IMR-90 (cell line): ENCODE measurements around the gene ADAMTSL1. TPM values are rescaled to one million over a fixed set of nuclear protein-coding genes. Genes with fewer than 3 reads are reported as not detected.

Experiments used
- ATAC-seq: fragments of 200-7000 bp; cut with Tn5 transposase; 2 replicates; pipeline ENCODE4 v1.9.1; 2020; ENCODE audit warnings: low read depth, mild to moderate bottlenecking, moderate library complexity
- BruUV-seq: library from RNA; stranded (reverse); fragments of 400-500 nt; replicated peaks from 2 replicates; lab custom pipeline; 2021; lab: Mats Ljungman, UMichigan
- CTCF ChIA-PET: fragments of 300-600 bp; formaldehyde crosslinking; extraction: SDS; loops from one replicate; lab custom pipeline; 2021; ENCODE audit warnings: antibody characterized with exemption; lab: Yijun Ruan, JAX
- POLR2A ChIA-PET: fragments of 300-600 bp; sonication (Branson Sonifier 250); formaldehyde crosslinking; loops from one replicate; lab custom pipeline; 2022; ENCODE audit warnings: antibody characterized with exemption; ENCODE audit not compliant: unreplicated experiment; lab: Charles Lee
- DNase-seq: peaks from one replicate; pipeline ENCODE4 v3.0.0; 2013
- H2AFZ ChIP-seq: replicated peaks from 2 replicates; pipeline ENCODE3; 2013; ENCODE audit warnings: low read length, mild to moderate bottlenecking; ENCODE audit not compliant: poor library complexity
- H2AK5ac ChIP-seq: 2 replicates; pipeline ENCODE4 v1.6.1; 2013; ENCODE audit warnings: low read depth, low read length, inconsistent platforms
- H2AK9ac ChIP-seq: replicated peaks from 2 replicates; pipeline ENCODE3; 2013; ENCODE audit warnings: mild to moderate bottlenecking, low read depth, low read length, moderate library complexity; ENCODE audit not compliant: poor library complexity
- H2BK120ac ChIP-seq: 2 replicates; pipeline ENCODE4 v1.6.1; 2013; ENCODE audit warnings: low read depth, low read length, inconsistent platforms
- H2BK15ac ChIP-seq: 3 replicates; pipeline ENCODE4 v1.6.1; 2013; ENCODE audit warnings: low read depth, low read length, inconsistent platforms
- H2BK20ac ChIP-seq: 2 replicates; pipeline ENCODE4 v1.6.1; 2013; ENCODE audit warnings: low read depth, mild to moderate bottlenecking, inconsistent platforms, low read length, moderate library complexity
- H2BK5ac ChIP-seq: 2 replicates; pipeline ENCODE4 v1.6.1; 2013; ENCODE audit warnings: mild to moderate bottlenecking, low read depth, low read length, inconsistent platforms; ENCODE audit not compliant: poor library complexity, severe bottlenecking
- H3K14ac ChIP-seq: replicated peaks from 2 replicates; pipeline ENCODE4 v1.6.1; 2013; ENCODE audit warnings: low read depth, low read length, inconsistent platforms
- H3K18ac ChIP-seq: 2 replicates; pipeline ENCODE4 v1.6.1; 2013; ENCODE audit warnings: low read depth, low read length, control low read depth
- H3K23ac ChIP-seq: 2 replicates; pipeline ENCODE4 v1.6.1; 2013; ENCODE audit warnings: low read depth, low read length, inconsistent platforms
- H3K27ac ChIP-seq: 2 replicates; pipeline ENCODE4 v1.5.1; 2013; ENCODE audit warnings: mild to moderate bottlenecking, control low read depth, low read length; ENCODE audit not compliant: insufficient read depth
- H3K27me3 ChIP-seq: 2 replicates; pipeline ENCODE4 v1.6.1; 2013; ENCODE audit warnings: low read length; ENCODE audit not compliant: control insufficient read depth, insufficient read depth
- H3K36me3 ChIP-seq: 2 replicates; pipeline ENCODE4 v1.6.1; 2013; ENCODE audit warnings: low read length, mixed read lengths; ENCODE audit not compliant: control insufficient read depth, insufficient read depth
- H3K4ac ChIP-seq: 2 replicates; pipeline ENCODE4 v1.6.1; 2013; ENCODE audit warnings: low read depth, low read length, inconsistent platforms
- H3K4me1 ChIP-seq: 2 replicates; pipeline ENCODE4 v1.6.1; 2013; ENCODE audit warnings: low read length, mixed read lengths; ENCODE audit not compliant: control insufficient read depth, insufficient read depth
- H3K4me2 ChIP-seq: 2 replicates; pipeline ENCODE4 v1.6.1; 2013; ENCODE audit warnings: low read depth, mild to moderate bottlenecking, control low read depth, low read length, moderate library complexity
- H3K4me3 ChIP-seq: 2 replicates; pipeline ENCODE4 v1.5.1; 2013; ENCODE audit warnings: low read depth, mild to moderate bottlenecking, control low read depth, low read length, moderate library complexity; ENCODE audit not compliant: insufficient read depth
- H3K56ac ChIP-seq: 2 replicates; pipeline ENCODE4 v1.6.1; 2013; ENCODE audit warnings: low read length, inconsistent platforms; ENCODE audit not compliant: insufficient read depth; ENCODE audit errors: extremely low read depth
- H3K79me1 ChIP-seq, 2 experiments: 2 replicates each; pipeline ENCODE4 v1.6.1; 2013; ENCODE audit warnings: low read length in 2 of 2, inconsistent platforms in 1 of 2, low read depth in 1 of 2
- H3K9ac ChIP-seq: 2 replicates; pipeline ENCODE4 v1.6.1; 2013; ENCODE audit warnings: low read depth, low read length, control low read depth
- H3K9me1 ChIP-seq: 2 replicates; pipeline ENCODE4 v1.6.1; 2013; ENCODE audit warnings: low read length, inconsistent platforms; ENCODE audit not compliant: insufficient read depth
- H3K9me3 ChIP-seq: 2 replicates; pipeline ENCODE4 v1.6.1; 2013; ENCODE audit warnings: low read length; ENCODE audit not compliant: control insufficient read depth, insufficient read depth
- H4K20me1 ChIP-seq: 2 replicates; pipeline ENCODE4 v1.6.1; 2013; ENCODE audit warnings: low read length, inconsistent platforms; ENCODE audit not compliant: insufficient read depth
- H4K5ac ChIP-seq: 2 replicates; pipeline ENCODE4 v1.6.1; 2013; ENCODE audit warnings: mild to moderate bottlenecking, low read depth, low read length, control low read depth
- H4K8ac ChIP-seq, 2 experiments: 2 replicates each; pipeline ENCODE4 v1.6.1; 2013; ENCODE audit warnings: low read depth in 2 of 2, low read length in 2 of 2, control low read depth in 1 of 2, inconsistent platforms in 1 of 2
- H4K91ac ChIP-seq: 2 replicates; pipeline ENCODE4 v1.6.1; 2013; ENCODE audit warnings: low read depth, low read length, inconsistent platforms; ENCODE audit not compliant: insufficient read depth
- BHLHE40 ChIP-seq: fragments of 150-350 bp; IDR thresholded peaks from 2 replicates; pipeline ENCODE4 v1.6.1; 2016; ENCODE audit warnings: mild to moderate bottlenecking, low read depth, low read length
- CEBPB ChIP-seq: IDR thresholded peaks from 2 replicates; pipeline ENCODE4 v1.6.1; 2012; ENCODE audit warnings: low read depth, low read length, improper control_type of control experiment
- CHD1 ChIP-seq: IDR thresholded peaks from 2 replicates; pipeline ENCODE4 v1.6.1; 2012; ENCODE audit warnings: low read depth, low read length, improper control_type of control experiment
- ELK1 ChIP-seq: fragments of 150-350 bp; IDR thresholded peaks from 2 replicates; pipeline ENCODE4 v1.6.1; 2016; ENCODE audit warnings: low read depth, mild to moderate bottlenecking, low read length, moderate library complexity, borderline replicate concordance
- FOS ChIP-seq: fragments of 150-350 bp; IDR thresholded peaks from 2 replicates; pipeline ENCODE4 v1.6.1; 2016; ENCODE audit warnings: low read depth, low read length
- MAFK ChIP-seq: IDR thresholded peaks from 2 replicates; pipeline ENCODE4 v1.6.1; 2012; ENCODE audit warnings: low read depth, low read length, improper control_type of control experiment
- MAZ ChIP-seq: IDR thresholded peaks from 2 replicates; pipeline ENCODE4 v1.6.1; 2012; ENCODE audit warnings: low read depth, mild to moderate bottlenecking, low read length, improper control_type of control experiment, moderate library complexity, borderline replicate concordance
- NFE2L2 ChIP-seq: fragments of 150-350 bp; IDR thresholded peaks from 2 replicates; pipeline ENCODE4 v1.6.1; 2016; ENCODE audit warnings: low read depth, mild to moderate bottlenecking, low read length
- POLR2A ChIP-seq: IDR thresholded peaks from 2 replicates; pipeline ENCODE4 v1.6.1; 2012; ENCODE audit warnings: mild to moderate bottlenecking, low read depth, low read length
- RAD21 ChIP-seq: IDR thresholded peaks from 2 replicates; pipeline ENCODE4 v1.6.1; 2012; ENCODE audit warnings: low read length, improper control_type of control experiment
- RCOR1 ChIP-seq: IDR thresholded peaks from 2 replicates; pipeline ENCODE4 v1.6.1; 2012; ENCODE audit warnings: mild to moderate bottlenecking, low read length, improper control_type of control experiment; ENCODE audit not compliant: insufficient replicate concordance
- RFX5 ChIP-seq: IDR thresholded peaks from 2 replicates; pipeline ENCODE4 v1.8.0; 2012; ENCODE audit warnings: low read depth, mild to moderate bottlenecking, low read length, moderate library complexity
- SMC3 ChIP-seq: fragments of 150-350 bp; IDR thresholded peaks from 2 replicates; pipeline ENCODE4 v1.6.1; 2016; ENCODE audit warnings: low read depth, mild to moderate bottlenecking, antibody characterized with exemption, low read length, moderate library complexity
- USF2 ChIP-seq: fragments of 150-350 bp; IDR thresholded peaks from 2 replicates; pipeline ENCODE4 v1.6.1; 2017; ENCODE audit warnings: mild to moderate bottlenecking, antibody characterized with exemption, low read length, low read depth
- WGBS, 2 experiments: methylation state at CpG; one replicate each; pipeline versions ENCODE4 v1.1.5 to v1.1.7; 2013; ENCODE audit warnings: missing lambda C conversion rate in 2 of 2; ENCODE audit not compliant: insufficient read length in 1 of 2; ENCODE audit errors: extremely low coverage in 2 of 2; 5-methylcytosine and 5-hydroxymethylcytosine counted together
- dilution Hi-C: fragments of 300-500 bp; cut with HindIII; formaldehyde crosslinking; loops from one replicate; pipeline ENCODE4 v1.14.3; 2018; ENCODE audit warnings: low sequenced_read_pairs; ENCODE audit not compliant: unreplicated experiment
- in situ Hi-C: fragments of 300-500 bp; cut with MboI; formaldehyde crosslinking; loops from 3 replicates; pipeline ENCODE4 v1.14.3; 2019; ENCODE audit warnings: low sequenced_read_pairs, inconsistent platforms, mixed read lengths
- intact Hi-C: fragments of 100-400 bp; cut with micrococcal nuclease; formaldehyde crosslinking; loops from 2 replicates; pipeline ENCODE4 v1.10.0; 2022
- polyA plus RNA-seq, 3 experiments: library from polyadenylated mRNA; depleted of rRNA; stranded (reverse); fragments of >200 nt; gene quantifications; 2 replicates each; pipeline ENCODE4 v1.2.3, GENCODE V29; 2012; ENCODE audit warnings: low replicate concordance in 1 of 3
- total RNA-seq: library from RNA; depleted of rRNA; stranded (reverse); fragments of >200 nt; gene quantifications from 2 replicates; pipeline ENCODE4 v1.2.3, GENCODE V29; 2012
- TF ChIP-seq, protein P1 (sequence below): conservative IDR thresholded peaks from 2 replicates; pipeline ENCODE4 v1.5.1; 2012; ENCODE audit warnings: mild to moderate bottlenecking, low read depth, low read length, improper control_type of control experiment

The ADAMTSL1 gene
- total and polyA plus RNA-seq, 2 of the 4 experiments (the other 2 are of a cell fraction), result 38.2 to 62.2 TPM

- no peaks in the 10 kb centered on the region for H3K9me3 ChIP-seq
- no peaks in the 10 kb centered on the region for H4K20me1 ChIP-seq
- H4K5ac ChIP-seq, result no peak overlapping the region
- H3K36me3 ChIP-seq, result no peaks in the 10 kb centered on the region
- no peaks in the 10 kb centered on the region for H3K79me1 ChIP-seq
- no peak overlapping the region for H2BK15ac ChIP-seq
- no peak overlapping the region for H3K14ac ChIP-seq
- H4K91ac ChIP-seq, result no peak overlapping the region
- DNase-seq (no peak), ATAC-seq (no peak)
- no peaks in the 10 kb centered on the region for H3K27me3 ChIP-seq
- ChIA-PET POLR2A (no interaction called here), CTCF (interaction anchor here (0.6 to 1.0 kb wide), 2 partner anchors 14 to 206 kb away, joined by 3 read pairs; no protein-coding TSS in a partner anchor)
- H3K27ac ChIP-seq, result no peak overlapping the region
- 100% methylated on average over 1 of the region's 5 CpGs; no CpG with 5 or more reads in 1 of the 2 experiments for WGBS, 2 experiments
- H3K18ac ChIP-seq, result no peak overlapping the region
- H2BK20ac ChIP-seq, result no peak overlapping the region
- no peak overlapping the region for H3K9ac ChIP-seq
- no peak overlapping the region for H2AK5ac ChIP-seq
- H4K8ac ChIP-seq, result no peak overlapping the region
- H3K9me1 ChIP-seq, result no peaks in the 10 kb centered on the region
- H3K4me3 ChIP-seq, result no peak overlapping the region
- H2BK5ac ChIP-seq, result no peak overlapping the region
- H3K4me2 ChIP-seq, result no peak overlapping the region
- no peak overlapping the region for H3K4ac ChIP-seq
- no peak overlapping the region for H3K23ac ChIP-seq
- no peak overlapping the region for H2AFZ ChIP-seq
- intact Hi-C loops (no loop called here), dilution Hi-C loops (no loop called here), in situ Hi-C loops (no loop called here)
- H2AK9ac ChIP-seq, result no peak overlapping the region
- H2BK120ac ChIP-seq, result no peak overlapping the region
- H3K4me1 ChIP-seq, result no peaks in the 10 kb centered on the region
- no TSS peak for BruUV-seq
- no peak overlapping the region for H3K56ac ChIP-seq
- no peak for TF ChIP-seq RFX5
- TF ChIP-seq RAD21, result no peak
- no peak for TF ChIP-seq SMC3
- no peak for TF ChIP-seq ELK1
- TF ChIP-seq USF2, result no peak
- no peak for TF ChIP-seq RCOR1
- TF ChIP-seq, protein P1, sequence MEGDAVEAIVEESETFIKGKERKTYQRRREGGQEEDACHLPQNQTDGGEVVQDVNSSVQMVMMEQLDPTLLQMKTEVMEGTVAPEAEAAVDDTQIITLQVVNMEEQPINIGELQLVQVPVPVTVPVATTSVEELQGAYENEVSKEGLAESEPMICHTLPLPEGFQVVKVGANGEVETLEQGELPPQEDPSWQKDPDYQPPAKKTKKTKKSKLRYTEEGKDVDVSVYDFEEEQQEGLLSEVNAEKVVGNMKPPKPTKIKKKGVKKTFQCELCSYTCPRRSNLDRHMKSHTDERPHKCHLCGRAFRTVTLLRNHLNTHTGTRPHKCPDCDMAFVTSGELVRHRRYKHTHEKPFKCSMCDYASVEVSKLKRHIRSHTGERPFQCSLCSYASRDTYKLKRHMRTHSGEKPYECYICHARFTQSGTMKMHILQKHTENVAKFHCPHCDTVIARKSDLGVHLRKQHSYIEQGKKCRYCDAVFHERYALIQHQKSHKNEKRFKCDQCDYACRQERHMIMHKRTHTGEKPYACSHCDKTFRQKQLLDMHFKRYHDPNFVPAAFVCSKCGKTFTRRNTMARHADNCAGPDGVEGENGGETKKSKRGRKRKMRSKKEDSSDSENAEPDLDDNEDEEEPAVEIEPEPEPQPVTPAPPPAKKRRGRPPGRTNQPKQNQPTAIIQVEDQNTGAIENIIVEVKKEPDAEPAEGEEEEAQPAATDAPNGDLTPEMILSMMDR, result no peak
- no peak for TF ChIP-seq MAFK
- no peak for TF ChIP-seq CHD1
- TF ChIP-seq NFE2L2, result no peak
- TF ChIP-seq POLR2A, result no peak
- TF ChIP-seq MAZ, result no peak
- no peak for TF ChIP-seq BHLHE40
- TF ChIP-seq FOS, result no peak
- TF ChIP-seq CEBPB, result no peak
These were observed 81.3 kb downstream of the ADAMTSL1 start for GRCh38 chr9:18555105-18555883.
